ENCODE measurements around the gene ARL6IP6. TPM values are rescaled to one million over a fixed set of nuclear protein-coding genes. Genes with fewer than 3 reads are reported as not detected.
"Not testable (repeated sequence)": the region's sequence is repeated elsewhere in the genome, so short reads cannot be mapped to it uniquely, and the experiment has no call there.

Gene ARL6IP6
- total RNA-seq, 4 donors from 2014 or later: 17.5 to 28.5 (median 23.6) TPM

GRCh38 chr2:152738438-152738837 lies 20.0 kb downstream of the ARL6IP6 start:
- Histone ChIP-seq H3K4me1 (peaks cover 0 to 8% (median 0%) of the 10 kb centered on the region in 4 donors), H3K4me3 (no peak overlapping the region), H3K27me3 (no peaks in the 10 kb centered on the region), H3K9me3 (no peaks in the 10 kb centered on the region), H3K36me3 (peaks cover 0 to 25% (median 2%) of the 10 kb centered on the region in 3 donors), H3K27ac (no peak overlapping the region)
- TF ChIP-seq POLR2A (IDR thresholded peaks at IDR 0.05) (no peak), EP300 (IDR thresholded peaks at IDR 0.05) (no peak), CTCF (IDR thresholded peaks at IDR 0.05) (no peak)
- 90 to 97% methylated on average over 2 of the region's 2 CpGs for WGBS, 2 donors
- DNase-seq (ENCODE audit: low spot score in 2 of 2): no peak

GRCh38 chr2:152739705-152740104 lies 21.3 kb downstream of the ARL6IP6 start:
- DNase-seq (ENCODE audit: low spot score in 2 of 2); H3K27ac ChIP-seq; H3K4me3 ChIP-seq; H3K4me1 ChIP-seq; H3K9me3 ChIP-seq; H3K27me3 ChIP-seq: not testable (repeated sequence)
- peaks cover 0 to 25% (median 2%) of the 10 kb centered on the region in 3 donors for H3K36me3 ChIP-seq
- WGBS, 2 donors: 77 to 87% methylated on average over 1 of the region's 1 CpG

- 27 to 32% methylated on average over 2 of the region's 2 CpGs for WGBS, 2 donors
These were observed 22.4 kb downstream of the ARL6IP6 start for GRCh38 chr2:152740743-152741328.

GRCh38 chr2:152743002-152743401 lies 24.6 kb downstream of the ARL6IP6 start:
- H3K4me3 ChIP-seq: no peak overlapping the region
- H3K27me3 ChIP-seq: no peaks in the 10 kb centered on the region
- no peak for TF ChIP-seq POLR2A (IDR thresholded peaks at IDR 0.05)
- no peak for TF ChIP-seq EP300 (IDR thresholded peaks at IDR 0.05)
- TF ChIP-seq CTCF (IDR thresholded peaks at IDR 0.05): peak in 2 of 5 experiments; percentile 19 to 36
- DNase-seq (ENCODE audit: low spot score in 2 of 2): no peak
- H3K4me1 ChIP-seq: no peaks in the 10 kb centered on the region
- H3K36me3 ChIP-seq: peaks cover 0 to 20% (median 2%) of the 10 kb centered on the region in 3 donors
- no peak overlapping the region for H3K27ac ChIP-seq
- WGBS, 2 donors: 57 to 60% methylated on average over 3 of the region's 3 CpGs
- H3K9me3 ChIP-seq: no peaks in the 10 kb centered on the region

More at GRCh38 chr2:152740743-152741328, 22.4 kb downstream of the ARL6IP6 start:
- Histone ChIP-seq H3K27me3 (no peaks in the 10 kb centered on the region), H3K27ac (no peak overlapping the region), H3K36me3 (peaks cover 0 to 26% (median 2%) of the 10 kb centered on the region in 3 donors), H3K9me3 (no peaks in the 10 kb centered on the region), H3K4me1 (peaks cover 0 to 8% (median 0%) of the 10 kb centered on the region in 4 donors), H3K4me3 (no peak overlapping the region)
- TF ChIP-seq POLR2A (IDR thresholded peaks at IDR 0.05) (no peak), CTCF (IDR thresholded peaks at IDR 0.05) (peak; percentile 63 to 81 (median 77))
- no peak for DNase-seq (ENCODE audit: low spot score in 2 of 2)

GRCh38 chr2:152747751-152748150 lies 29.3 kb downstream of the ARL6IP6 start:
- DNase-seq (ENCODE audit: low spot score in 2 of 2); H3K27me3 ChIP-seq; H3K4me1 ChIP-seq; H3K9me3 ChIP-seq; H3K27ac ChIP-seq; H3K4me3 ChIP-seq: not testable (repeated sequence)
- peaks cover 0 to 18% (median 0%) of the 10 kb centered on the region in 3 donors for H3K36me3 ChIP-seq
- WGBS, 2 donors: 86 to 93% methylated on average over 4 of the region's 4 CpGs

GRCh38 chr2:152755029-152755428 lies 36.6 kb downstream of the ARL6IP6 start:
- Histone ChIP-seq H3K27ac (no peak overlapping the region), H3K4me3 (no peak overlapping the region), H3K36me3 (peaks cover 0 to 60% (median 0%) of the 10 kb centered on the region in 3 donors), H3K9me3 (no peaks in the 10 kb centered on the region), H3K4me1 (no peaks in the 10 kb centered on the region), H3K27me3 (no peaks in the 10 kb centered on the region)
- 72 to 83% methylated on average over 13 of the region's 13 CpGs for WGBS, 2 donors
- DNase-seq (ENCODE audit: low spot score in 2 of 2): no peak
- no peak for TF ChIP-seq CTCF (IDR thresholded peaks at IDR 0.05)
- no peak for TF ChIP-seq POLR2A (IDR thresholded peaks at IDR 0.05)
- TF ChIP-seq EP300 (IDR thresholded peaks at IDR 0.05): no peak
